Measurements from ENCODE around the gene TMPRSS11B.

DNA sequence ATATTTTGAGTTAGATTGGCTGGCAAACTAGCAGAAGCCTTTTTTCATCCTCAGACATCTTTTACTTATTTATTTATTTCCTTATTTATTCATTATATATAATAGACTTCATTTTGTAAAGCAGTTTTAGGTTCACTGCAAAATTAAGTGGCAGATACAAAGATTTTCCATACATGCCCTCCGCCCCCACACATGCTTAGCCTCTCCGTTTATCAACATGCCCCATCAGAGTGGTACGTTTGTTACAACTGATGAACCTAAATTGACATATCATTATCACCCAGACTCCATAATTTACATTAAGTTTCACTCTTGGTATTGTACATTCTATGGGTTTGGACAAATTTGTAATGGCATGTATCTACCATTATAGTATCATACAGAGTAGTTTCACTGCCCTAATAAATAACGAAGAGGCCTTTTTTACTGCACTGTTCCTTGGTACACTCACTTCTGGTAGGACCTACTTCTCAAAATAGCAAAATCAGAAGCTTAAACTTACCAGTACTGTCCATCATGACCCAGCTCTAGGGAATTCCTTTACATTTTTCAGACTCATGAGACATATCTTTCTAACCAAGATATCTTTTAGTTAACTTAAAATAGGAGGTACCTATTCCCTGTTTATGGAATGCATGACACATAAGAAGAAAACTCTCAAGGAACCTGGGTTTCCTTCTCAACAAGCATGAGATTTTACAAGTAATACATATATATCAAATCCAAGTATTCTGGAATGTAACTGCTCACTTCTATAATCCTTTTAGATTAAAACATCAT is 4.8 kb upstream of the TMPRSS11B start:
- TF ChIP-seq POLR2A (IDR thresholded peaks at IDR 0.05), result no peak
- TF ChIP-seq, protein P1, sequence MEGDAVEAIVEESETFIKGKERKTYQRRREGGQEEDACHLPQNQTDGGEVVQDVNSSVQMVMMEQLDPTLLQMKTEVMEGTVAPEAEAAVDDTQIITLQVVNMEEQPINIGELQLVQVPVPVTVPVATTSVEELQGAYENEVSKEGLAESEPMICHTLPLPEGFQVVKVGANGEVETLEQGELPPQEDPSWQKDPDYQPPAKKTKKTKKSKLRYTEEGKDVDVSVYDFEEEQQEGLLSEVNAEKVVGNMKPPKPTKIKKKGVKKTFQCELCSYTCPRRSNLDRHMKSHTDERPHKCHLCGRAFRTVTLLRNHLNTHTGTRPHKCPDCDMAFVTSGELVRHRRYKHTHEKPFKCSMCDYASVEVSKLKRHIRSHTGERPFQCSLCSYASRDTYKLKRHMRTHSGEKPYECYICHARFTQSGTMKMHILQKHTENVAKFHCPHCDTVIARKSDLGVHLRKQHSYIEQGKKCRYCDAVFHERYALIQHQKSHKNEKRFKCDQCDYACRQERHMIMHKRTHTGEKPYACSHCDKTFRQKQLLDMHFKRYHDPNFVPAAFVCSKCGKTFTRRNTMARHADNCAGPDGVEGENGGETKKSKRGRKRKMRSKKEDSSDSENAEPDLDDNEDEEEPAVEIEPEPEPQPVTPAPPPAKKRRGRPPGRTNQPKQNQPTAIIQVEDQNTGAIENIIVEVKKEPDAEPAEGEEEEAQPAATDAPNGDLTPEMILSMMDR (IDR thresholded peaks at IDR 0.05), result no peak
